ENCODE measurements around the gene ZBTB44.
"Not testable (repeated sequence)": the region's sequence is repeated elsewhere in the genome, so short reads cannot be mapped to it uniquely, and the experiment has no call there.

Gene ZBTB44

DNA sequence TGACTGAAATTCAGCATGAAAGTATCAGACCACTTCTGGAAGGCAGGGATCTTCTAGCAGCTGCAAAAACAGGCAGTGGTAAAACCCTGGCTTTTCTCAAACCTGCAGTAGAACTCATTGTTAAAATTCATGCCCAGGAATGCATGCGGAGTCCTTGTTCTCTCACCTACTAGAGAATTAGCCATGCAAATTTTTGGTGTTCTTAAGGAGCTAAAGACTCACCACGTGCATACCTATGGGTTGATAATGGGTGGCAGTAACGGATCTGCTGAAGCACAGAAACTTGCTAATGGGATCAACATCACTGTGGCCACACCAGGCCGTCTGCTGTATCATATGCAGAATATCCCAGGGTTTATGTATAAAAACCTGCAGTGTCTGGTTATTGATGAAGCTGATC is 19.1 kb downstream of the ZBTB44 start:
- DNase-seq (ENCODE audit: low read depth) = no peak
- H3K4me3 ChIP-seq (ENCODE audit: low read depth, low read length) = no peak overlapping the region
- TF ChIP-seq, protein P1, sequence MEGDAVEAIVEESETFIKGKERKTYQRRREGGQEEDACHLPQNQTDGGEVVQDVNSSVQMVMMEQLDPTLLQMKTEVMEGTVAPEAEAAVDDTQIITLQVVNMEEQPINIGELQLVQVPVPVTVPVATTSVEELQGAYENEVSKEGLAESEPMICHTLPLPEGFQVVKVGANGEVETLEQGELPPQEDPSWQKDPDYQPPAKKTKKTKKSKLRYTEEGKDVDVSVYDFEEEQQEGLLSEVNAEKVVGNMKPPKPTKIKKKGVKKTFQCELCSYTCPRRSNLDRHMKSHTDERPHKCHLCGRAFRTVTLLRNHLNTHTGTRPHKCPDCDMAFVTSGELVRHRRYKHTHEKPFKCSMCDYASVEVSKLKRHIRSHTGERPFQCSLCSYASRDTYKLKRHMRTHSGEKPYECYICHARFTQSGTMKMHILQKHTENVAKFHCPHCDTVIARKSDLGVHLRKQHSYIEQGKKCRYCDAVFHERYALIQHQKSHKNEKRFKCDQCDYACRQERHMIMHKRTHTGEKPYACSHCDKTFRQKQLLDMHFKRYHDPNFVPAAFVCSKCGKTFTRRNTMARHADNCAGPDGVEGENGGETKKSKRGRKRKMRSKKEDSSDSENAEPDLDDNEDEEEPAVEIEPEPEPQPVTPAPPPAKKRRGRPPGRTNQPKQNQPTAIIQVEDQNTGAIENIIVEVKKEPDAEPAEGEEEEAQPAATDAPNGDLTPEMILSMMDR (IDR thresholded peaks at IDR 0.05; ENCODE audit: insufficient read depth, low read depth, low read length, missing control alignments) = no peak

DNA sequence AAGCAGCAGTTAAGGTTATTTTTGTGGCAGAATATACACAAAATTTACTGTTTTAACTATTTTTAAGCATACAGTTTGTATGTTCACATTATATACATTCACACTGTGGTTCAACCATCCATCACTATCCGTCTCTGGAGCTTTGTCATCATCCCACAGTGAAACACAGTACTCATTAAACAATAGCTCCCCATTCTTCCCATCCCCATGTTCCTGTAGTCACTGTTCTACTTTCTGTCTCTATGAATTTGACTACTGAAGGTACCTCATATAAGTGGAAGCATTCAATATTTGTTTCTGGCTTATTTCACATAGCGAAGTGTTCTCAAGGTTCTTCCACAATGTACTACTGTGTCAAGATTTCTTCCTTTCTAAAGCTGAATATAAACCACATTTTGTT is 32.6 kb downstream of the ZBTB44 start:
- H3K4me3 ChIP-seq (ENCODE audit: low read depth, low read length) = no peak overlapping the region
- TF ChIP-seq, protein P1 (IDR thresholded peaks at IDR 0.05; ENCODE audit: insufficient read depth, low read depth, low read length, missing control alignments) = no peak
- no peak for DNase-seq (ENCODE audit: low read depth)

DNA sequence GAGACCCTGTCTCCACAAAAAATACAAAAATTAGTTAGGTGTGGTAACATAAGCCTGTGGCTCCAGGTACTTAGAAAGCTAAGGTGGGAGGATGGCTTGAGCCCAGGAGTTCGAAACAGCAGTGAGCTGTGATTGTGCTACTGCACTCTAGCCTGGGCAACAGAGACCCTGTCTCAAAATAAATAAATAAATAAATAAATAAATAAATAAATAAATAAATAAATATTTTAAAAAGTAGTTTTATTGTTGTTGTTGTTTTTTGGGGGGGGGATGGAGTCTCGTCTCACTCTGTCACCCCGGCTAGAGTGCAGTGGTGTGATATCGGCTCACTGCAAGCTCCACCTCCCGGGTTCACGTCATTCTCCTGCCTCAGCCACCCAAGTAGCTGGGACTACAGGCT is 33.4 kb downstream of the ZBTB44 start:
- DNase-seq (ENCODE audit: low read depth) = not testable (repeated sequence)

DNA sequence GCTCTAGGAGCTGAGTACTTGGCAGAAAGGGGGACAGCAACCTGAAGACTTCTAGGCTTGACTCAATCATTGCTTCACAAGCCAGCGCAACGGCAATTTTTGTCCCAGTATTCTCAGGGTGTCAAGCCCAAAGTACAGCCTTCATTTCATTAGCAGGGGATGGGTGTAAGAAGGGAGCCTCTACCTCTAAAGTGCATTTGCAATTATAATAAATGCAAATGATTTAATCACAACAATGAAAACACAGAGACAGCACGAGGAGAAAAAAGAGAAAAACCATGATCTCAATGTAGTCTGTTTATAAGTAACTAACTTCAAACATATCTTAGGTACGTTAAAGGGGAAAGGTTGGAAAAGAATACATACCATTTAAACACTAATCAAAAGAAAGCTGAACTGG is 34.7 kb downstream of the ZBTB44 start:
- TF ChIP-seq, protein P1 (IDR thresholded peaks at IDR 0.05; ENCODE audit: insufficient read depth, low read depth, low read length, missing control alignments) = no peak
- H3K4me3 ChIP-seq (ENCODE audit: low read depth, low read length) = no peak overlapping the region
- no peak for DNase-seq (ENCODE audit: low read depth)

More for the DNA sequence above, 33.4 kb downstream of the ZBTB44 start:
- not testable (repeated sequence) for H3K4me3 ChIP-seq (ENCODE audit: low read depth, low read length)

DNA sequence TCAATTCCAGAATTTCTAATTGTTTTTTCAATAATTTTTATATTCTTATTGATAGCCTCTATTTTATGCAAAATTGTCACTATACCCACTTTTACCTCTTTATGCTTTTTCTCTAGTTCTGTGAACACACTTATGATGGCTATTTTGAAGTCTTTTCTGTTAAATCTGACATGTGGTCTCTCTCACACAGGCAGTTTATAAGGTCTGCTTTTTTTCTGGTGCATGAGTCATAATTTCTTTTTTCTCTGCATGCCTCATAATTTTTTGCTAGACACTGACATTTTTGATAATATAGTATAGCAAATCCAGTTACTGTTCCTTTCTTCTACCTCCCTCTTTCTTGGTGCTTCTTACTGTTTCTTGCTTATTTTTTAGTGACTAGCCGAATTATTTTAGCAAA is 36.0 kb downstream of the ZBTB44 start:
- DNase-seq (ENCODE audit: low read depth) = no peak
- no peak overlapping the region for H3K4me3 ChIP-seq (ENCODE audit: low read depth, low read length)
- TF ChIP-seq, protein P1 (IDR thresholded peaks at IDR 0.05; ENCODE audit: insufficient read depth, low read depth, low read length, missing control alignments) = no peak

DNA sequence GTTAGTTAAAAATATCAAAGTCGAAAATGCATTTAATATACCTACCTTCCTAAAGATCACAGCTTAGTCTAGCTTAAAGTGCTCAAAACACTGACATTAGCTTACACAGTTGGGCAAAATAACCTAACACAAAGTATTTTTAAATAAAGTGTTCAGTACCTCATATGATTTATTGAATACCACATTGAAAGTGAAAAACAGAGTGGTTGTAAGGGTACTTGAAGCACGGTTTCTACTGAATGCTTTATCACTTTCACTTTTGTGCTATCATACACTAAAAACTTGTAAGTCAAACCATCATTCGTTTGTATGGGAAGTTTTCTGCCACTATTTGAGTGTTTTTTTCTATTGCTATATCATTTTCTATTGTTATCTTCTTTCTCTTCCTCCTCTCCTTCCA is 36.6 kb downstream of the ZBTB44 start:
- no peak overlapping the region for H3K4me3 ChIP-seq (ENCODE audit: low read depth, low read length)
- TF ChIP-seq, protein P1 (IDR thresholded peaks at IDR 0.05; ENCODE audit: insufficient read depth, low read depth, low read length, missing control alignments) = no peak
- DNase-seq (ENCODE audit: low read depth) = peak; percentile 52

DNA sequence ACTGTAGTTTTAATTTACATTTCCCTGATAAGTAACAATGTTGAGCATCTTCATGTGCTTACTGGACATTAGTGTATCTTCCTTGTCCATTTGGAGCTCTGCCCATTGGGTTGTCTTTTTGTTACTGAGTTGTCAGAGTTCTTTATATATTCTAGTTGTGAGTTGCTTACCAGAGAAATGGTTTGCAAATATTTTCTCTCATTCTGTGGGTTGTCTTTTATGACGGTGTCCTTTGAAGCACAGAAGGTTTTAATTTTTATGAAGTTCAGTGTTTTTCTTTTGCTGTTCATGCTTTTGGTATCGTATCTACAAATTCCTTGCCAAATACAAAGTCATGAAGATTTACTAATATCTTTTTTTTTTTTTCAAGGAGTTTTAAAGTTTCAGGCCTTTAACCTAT is 42.4 kb downstream of the ZBTB44 start:
- no peak for DNase-seq (ENCODE audit: low read depth)
- TF ChIP-seq, protein P1 (IDR thresholded peaks at IDR 0.05; ENCODE audit: insufficient read depth, low read depth, low read length, missing control alignments) = no peak
- H3K4me3 ChIP-seq (ENCODE audit: low read depth, low read length) = no peak overlapping the region
